Measurements from ENCODE around the gene FLVCR2.

The FLVCR2 gene

DNA sequence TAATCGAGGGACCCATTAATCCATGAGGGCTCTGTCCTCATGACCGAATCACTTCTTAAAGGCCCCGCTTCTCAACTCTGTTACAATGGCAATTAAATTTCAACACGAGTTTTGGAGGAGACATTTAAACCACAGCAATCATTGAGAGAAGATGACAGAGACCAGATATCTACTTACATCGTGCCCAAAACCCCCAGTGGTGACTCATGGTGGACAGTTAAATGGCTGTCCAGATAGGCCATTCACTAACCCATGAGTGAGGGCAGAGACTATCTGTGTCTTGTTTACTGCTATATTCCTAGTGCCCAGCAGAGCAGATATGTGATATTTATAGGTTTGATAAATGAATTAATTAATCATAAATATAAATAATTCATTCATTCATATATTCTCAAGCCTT is 20.0 kb upstream of the FLVCR2 start:
- H3K4me3 ChIP-seq (ENCODE audit: low read depth, low read length), result no peak overlapping the region
- no peaks in the 10 kb centered on the region for H3K27me3 ChIP-seq (ENCODE audit: control insufficient read depth, insufficient read depth, low read length)
- no peak overlapping the region for H3K9ac ChIP-seq (ENCODE audit: low read length)
- peaks cover 15% of the 10 kb centered on the region for H3K9me3 ChIP-seq (ENCODE audit: control insufficient read depth, insufficient read depth, low read depth, low read length)
- peaks cover 17% of the 10 kb centered on the region for H3K4me1 ChIP-seq (ENCODE audit: control insufficient read depth, insufficient read depth, low read length)
- no peaks in the 10 kb centered on the region for H3K36me3 ChIP-seq (ENCODE audit: control insufficient read depth, insufficient read depth, low read length)
- no peak overlapping the region for H3K27ac ChIP-seq (ENCODE audit: low read depth, low read length)

DNA sequence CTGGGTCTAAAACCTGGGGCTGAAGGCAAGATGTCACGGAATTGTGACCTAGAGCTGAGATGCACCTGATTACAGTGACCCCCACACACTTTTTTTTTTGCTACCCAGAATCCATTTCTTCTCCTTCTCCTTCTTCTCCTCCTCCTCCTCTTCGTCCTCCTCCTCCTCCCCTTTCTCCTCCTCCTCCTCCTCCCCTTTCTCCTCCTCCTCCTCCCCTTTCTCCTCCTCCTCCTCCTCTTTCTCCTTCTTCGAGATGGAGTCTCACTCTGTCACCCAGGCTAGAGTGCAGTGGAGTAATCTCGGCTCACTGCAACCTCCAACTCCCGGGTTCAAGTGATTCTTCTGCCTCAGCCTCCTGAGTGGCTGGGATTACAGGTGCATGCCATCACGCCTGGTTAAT is 19.4 kb upstream of the FLVCR2 start:
- no peaks in the 10 kb centered on the region for H3K36me3 ChIP-seq (ENCODE audit: control insufficient read depth, insufficient read depth, low read length)
- H3K9me3 ChIP-seq (ENCODE audit: control insufficient read depth, insufficient read depth, low read depth, low read length), result peaks cover 15% of the 10 kb centered on the region
- H3K27ac ChIP-seq (ENCODE audit: low read depth, low read length), result no peak overlapping the region
- H3K27me3 ChIP-seq (ENCODE audit: control insufficient read depth, insufficient read depth, low read length), result no peaks in the 10 kb centered on the region
- no peak overlapping the region for H3K9ac ChIP-seq (ENCODE audit: low read length)
- H3K4me1 ChIP-seq (ENCODE audit: control insufficient read depth, insufficient read depth, low read length), result peaks cover 16% of the 10 kb centered on the region
- no peak overlapping the region for H3K4me3 ChIP-seq (ENCODE audit: low read depth, low read length)

DNA sequence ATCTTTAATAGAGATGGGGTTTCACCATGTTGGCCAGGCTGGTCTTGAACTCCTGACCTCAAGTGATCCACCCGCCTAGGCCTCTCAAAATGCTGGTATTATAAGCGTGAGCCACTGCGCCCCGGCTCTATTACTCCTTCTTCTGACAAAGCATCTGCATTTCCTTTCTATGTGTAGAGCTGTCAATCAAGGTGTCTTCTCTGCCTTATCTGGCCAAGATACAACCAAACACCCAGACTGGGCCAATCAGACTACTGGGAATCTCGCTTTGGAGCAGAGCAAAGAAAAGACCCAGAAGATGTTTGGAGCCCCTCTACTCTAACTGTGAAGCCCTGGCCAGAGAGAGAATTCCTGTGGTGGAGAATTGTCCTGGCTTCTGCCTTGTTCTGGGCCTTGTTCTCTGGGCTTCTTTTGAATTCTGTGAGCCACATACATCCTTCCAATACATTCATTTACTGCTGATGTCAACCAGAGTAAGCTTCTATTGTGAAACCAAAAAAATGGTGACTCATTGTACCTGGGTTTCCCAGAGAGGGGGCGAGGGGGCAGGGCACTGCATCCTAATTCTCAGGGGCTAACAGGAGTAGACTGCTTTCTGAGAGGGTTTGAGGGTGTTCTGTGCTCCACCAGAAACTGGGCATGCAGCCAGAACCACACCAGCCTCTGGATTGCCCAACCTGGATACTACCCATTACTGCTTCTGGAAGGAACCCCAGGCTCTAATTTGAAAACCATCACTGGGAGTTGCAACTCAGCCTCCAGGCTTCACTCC is 18.8 kb upstream of the FLVCR2 start:
- Histone ChIP-seq H3K4me3 (ENCODE audit: low read depth, low read length) (no peak overlapping the region), H3K4me1 (ENCODE audit: control insufficient read depth, insufficient read depth, low read length) (peaks cover 10% of the 10 kb centered on the region; the same call in 1 of the 2 replicates), H3K27me3 (ENCODE audit: control insufficient read depth, insufficient read depth, low read length) (no peaks in the 10 kb centered on the region), H3K9ac (ENCODE audit: low read length) (no peak overlapping the region), H3K9me3 (ENCODE audit: control insufficient read depth, insufficient read depth, low read depth, low read length) (peaks cover 15% of the 10 kb centered on the region), H3K27ac (ENCODE audit: low read depth, low read length) (no peak overlapping the region), H3K36me3 (ENCODE audit: control insufficient read depth, insufficient read depth, low read length) (no peaks in the 10 kb centered on the region)

DNA sequence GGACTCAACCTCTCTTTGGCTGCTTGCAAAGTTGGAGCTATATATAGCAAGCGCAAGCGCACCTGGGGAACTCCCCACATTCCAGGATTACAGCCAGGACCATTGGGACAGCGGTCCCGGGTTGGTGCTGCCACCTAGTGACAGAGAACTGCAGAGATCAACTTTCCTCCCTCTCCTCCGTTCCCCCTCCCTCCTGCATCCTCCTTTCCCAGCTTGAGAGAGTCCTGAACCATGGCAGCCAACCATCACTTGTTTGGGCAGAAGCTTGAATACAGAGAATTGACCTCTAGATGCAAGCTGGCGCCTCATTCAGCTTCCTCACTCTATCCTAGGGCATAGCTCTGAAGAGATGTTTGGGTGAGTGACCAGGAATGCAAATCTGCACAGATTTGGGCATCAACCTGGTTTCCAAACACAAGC is 17.4 kb upstream of the FLVCR2 start:
- no peak overlapping the region for H3K27ac ChIP-seq (ENCODE audit: low read depth, low read length)
- H3K4me3 ChIP-seq (ENCODE audit: low read depth, low read length), result no peak overlapping the region
- peaks cover 9% of the 10 kb centered on the region; the same call in 1 of the 2 replicates for H3K4me1 ChIP-seq (ENCODE audit: control insufficient read depth, insufficient read depth, low read length)
- peaks cover 15% of the 10 kb centered on the region for H3K9me3 ChIP-seq (ENCODE audit: control insufficient read depth, insufficient read depth, low read depth, low read length)
- no peak overlapping the region for H3K9ac ChIP-seq (ENCODE audit: low read length)
- no peaks in the 10 kb centered on the region for H3K36me3 ChIP-seq (ENCODE audit: control insufficient read depth, insufficient read depth, low read length)
- no peaks in the 10 kb centered on the region; the same call in 1 of the 2 replicates for H3K27me3 ChIP-seq (ENCODE audit: control insufficient read depth, insufficient read depth, low read length)

GRCh38 chr14:75562089-75562488 is 16.3 kb upstream of the FLVCR2 start:
- Histone ChIP-seq H3K9me3 (ENCODE audit: control insufficient read depth, insufficient read depth, low read depth, low read length) (peaks cover 13% of the 10 kb centered on the region), H3K27me3 (ENCODE audit: control insufficient read depth, insufficient read depth, low read length) (no peaks in the 10 kb centered on the region; the same call in 1 of the 2 replicates)

DNA sequence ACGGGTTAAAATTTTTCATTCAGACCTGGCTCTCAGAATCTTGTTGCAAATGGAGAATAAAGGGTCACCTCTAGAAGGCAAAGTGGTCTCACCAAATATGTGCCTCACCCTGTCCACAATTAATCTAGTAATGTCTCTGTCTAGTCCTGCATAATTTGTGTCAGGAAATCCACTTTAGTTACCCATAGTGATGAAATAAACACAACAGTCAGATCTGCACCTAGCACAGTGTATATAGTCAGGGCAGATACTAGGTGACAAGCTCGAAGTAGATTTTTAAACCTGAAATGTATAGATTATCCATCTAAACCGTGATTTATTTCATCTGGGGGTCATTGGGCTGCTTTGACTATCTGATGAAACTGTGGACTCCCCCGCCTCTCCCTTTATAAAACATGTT is 15.9 kb upstream of the FLVCR2 start:
- Histone ChIP-seq H3K9me3 (ENCODE audit: control insufficient read depth, insufficient read depth, low read depth, low read length) (peaks cover 9% of the 10 kb centered on the region), H3K27me3 (ENCODE audit: control insufficient read depth, insufficient read depth, low read length) (no peaks in the 10 kb centered on the region; the same call in 1 of the 2 replicates), H3K27ac (ENCODE audit: low read depth, low read length) (no peak overlapping the region), H3K36me3 (ENCODE audit: control insufficient read depth, insufficient read depth, low read length) (no peaks in the 10 kb centered on the region), H3K4me3 (ENCODE audit: low read depth, low read length) (no peak overlapping the region), H3K9ac (ENCODE audit: low read length) (no peak overlapping the region), H3K4me1 (ENCODE audit: control insufficient read depth, insufficient read depth, low read length) (peaks cover 9% of the 10 kb centered on the region; the same call in 1 of the 2 replicates)

More at GRCh38 chr14:75562089-75562488, 16.3 kb upstream of the FLVCR2 start:
- Histone ChIP-seq H3K4me3 (ENCODE audit: low read depth, low read length) (no peak overlapping the region), H3K9ac (ENCODE audit: low read length) (no peak overlapping the region), H3K36me3 (ENCODE audit: control insufficient read depth, insufficient read depth, low read length) (no peaks in the 10 kb centered on the region), H3K4me1 (ENCODE audit: control insufficient read depth, insufficient read depth, low read length) (peaks cover 9% of the 10 kb centered on the region; the same call in 1 of the 2 replicates), H3K27ac (ENCODE audit: low read depth, low read length) (no peak overlapping the region)

GRCh38 chr14:75563931-75564330 is 14.5 kb upstream of the FLVCR2 start:
- Histone ChIP-seq H3K4me3 (ENCODE audit: low read depth, low read length) (no peak overlapping the region), H3K9ac (ENCODE audit: low read length) (no peak overlapping the region), H3K9me3 (ENCODE audit: control insufficient read depth, insufficient read depth, low read depth, low read length) (no peaks in the 10 kb centered on the region), H3K36me3 (ENCODE audit: control insufficient read depth, insufficient read depth, low read length) (no peaks in the 10 kb centered on the region), H3K27ac (ENCODE audit: low read depth, low read length) (no peak overlapping the region), H3K4me1 (ENCODE audit: control insufficient read depth, insufficient read depth, low read length) (peaks cover 14% of the 10 kb centered on the region), H3K27me3 (ENCODE audit: control insufficient read depth, insufficient read depth, low read length) (no peaks in the 10 kb centered on the region; the same call in 1 of the 2 replicates)

GRCh38 chr14:75565056-75565455 is 13.4 kb upstream of the FLVCR2 start:
- Histone ChIP-seq H3K9me3 (ENCODE audit: control insufficient read depth, insufficient read depth, low read depth, low read length) (no peaks in the 10 kb centered on the region), H3K27ac (ENCODE audit: low read depth, low read length) (no peak overlapping the region), H3K36me3 (ENCODE audit: control insufficient read depth, insufficient read depth, low read length) (no peaks in the 10 kb centered on the region), H3K9ac (ENCODE audit: low read length) (no peak overlapping the region), H3K4me3 (ENCODE audit: low read depth, low read length) (no peak overlapping the region), H3K4me1 (ENCODE audit: control insufficient read depth, insufficient read depth, low read length) (peaks cover 13% of the 10 kb centered on the region), H3K27me3 (ENCODE audit: control insufficient read depth, insufficient read depth, low read length) (no peaks in the 10 kb centered on the region; the same call in 1 of the 2 replicates)

DNA sequence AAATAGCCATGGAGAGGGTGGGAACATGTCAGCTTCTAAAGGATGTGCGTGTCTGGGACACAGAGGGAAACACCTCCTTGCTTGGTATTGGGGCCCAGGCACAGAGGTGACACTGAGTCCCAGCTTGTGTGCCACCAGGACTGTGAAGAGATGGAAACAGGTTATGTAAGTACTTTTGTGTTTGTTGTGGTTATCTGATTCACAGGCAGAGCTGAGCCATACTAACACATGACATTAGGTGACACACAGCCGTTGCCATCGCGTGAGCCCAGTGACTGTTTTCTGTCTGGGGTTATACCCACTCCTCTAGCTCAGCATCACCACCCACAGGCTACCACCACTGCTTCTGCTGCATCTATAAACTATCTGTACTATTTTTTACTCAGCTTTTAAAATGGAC is 12.1 kb upstream of the FLVCR2 start:
- Histone ChIP-seq H3K27ac (ENCODE audit: low read depth, low read length) (no peak overlapping the region), H3K4me1 (ENCODE audit: control insufficient read depth, insufficient read depth, low read length) (peaks cover 5% of the 10 kb centered on the region; the same call in 1 of the 2 replicates), H3K36me3 (ENCODE audit: control insufficient read depth, insufficient read depth, low read length) (no peaks in the 10 kb centered on the region), H3K27me3 (ENCODE audit: control insufficient read depth, insufficient read depth, low read length) (no peaks in the 10 kb centered on the region; the same call in 1 of the 2 replicates), H3K9ac (ENCODE audit: low read length) (no peak overlapping the region), H3K9me3 (ENCODE audit: control insufficient read depth, insufficient read depth, low read depth, low read length) (no peaks in the 10 kb centered on the region), H3K4me3 (ENCODE audit: low read depth, low read length) (no peak overlapping the region)

DNA sequence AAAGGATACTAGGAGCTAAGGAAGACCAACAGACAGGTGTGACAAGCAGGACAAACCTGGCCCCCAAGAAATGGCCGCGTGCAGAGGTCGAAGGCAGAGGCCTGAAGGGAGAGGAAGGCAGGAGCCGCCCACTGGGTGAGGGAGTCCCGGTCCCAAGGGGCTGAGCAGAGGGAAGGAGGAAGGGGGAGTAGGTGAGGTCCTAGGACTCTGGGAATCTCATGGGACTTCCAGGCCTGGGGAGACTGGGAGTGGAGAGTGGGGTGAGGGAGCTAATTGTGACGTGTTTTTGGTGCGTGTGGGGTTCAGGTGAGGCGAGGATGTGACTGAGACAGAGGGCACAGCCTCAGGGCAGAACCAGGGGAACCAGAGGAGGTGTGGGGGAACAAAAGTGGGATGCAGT is 11.7 kb upstream of the FLVCR2 start:
- no peaks in the 10 kb centered on the region; the same call in 1 of the 2 replicates for H3K27me3 ChIP-seq (ENCODE audit: control insufficient read depth, insufficient read depth, low read length)

DNA sequence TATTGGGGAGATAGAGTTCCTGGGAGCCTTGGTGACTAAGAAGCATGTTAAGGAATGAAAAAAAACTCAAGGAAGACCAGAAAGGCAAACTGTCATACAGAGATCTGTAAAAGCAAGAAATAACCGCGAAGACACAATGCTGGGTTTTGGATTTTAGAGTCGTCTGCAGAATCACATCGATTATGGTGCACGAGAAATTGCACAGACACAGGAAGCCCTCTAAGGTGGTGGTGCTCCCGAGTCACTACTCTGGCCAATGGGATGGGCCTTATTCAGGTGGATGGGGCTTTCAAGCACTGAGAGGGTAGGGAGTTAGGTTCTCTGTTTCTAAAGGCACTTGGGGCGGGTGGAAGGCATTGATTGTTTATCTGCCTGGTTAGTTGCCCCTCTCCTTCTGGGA is 10.3 kb upstream of the FLVCR2 start:
- no peaks in the 10 kb centered on the region for H3K36me3 ChIP-seq (ENCODE audit: control insufficient read depth, insufficient read depth, low read length)
- no peak overlapping the region for H3K27ac ChIP-seq (ENCODE audit: low read depth, low read length)
- no peak overlapping the region for H3K4me3 ChIP-seq (ENCODE audit: low read depth, low read length)
- no peaks in the 10 kb centered on the region for H3K9me3 ChIP-seq (ENCODE audit: control insufficient read depth, insufficient read depth, low read depth, low read length)
- peaks cover 5% of the 10 kb centered on the region; the same call in 1 of the 2 replicates for H3K4me1 ChIP-seq (ENCODE audit: control insufficient read depth, insufficient read depth, low read length)
- no peak overlapping the region for H3K9ac ChIP-seq (ENCODE audit: low read length)
- no peaks in the 10 kb centered on the region; the same call in 1 of the 2 replicates for H3K27me3 ChIP-seq (ENCODE audit: control insufficient read depth, insufficient read depth, low read length)

More for the DNA sequence above, 11.7 kb upstream of the FLVCR2 start:
- Histone ChIP-seq H3K9me3 (ENCODE audit: control insufficient read depth, insufficient read depth, low read depth, low read length) (no peaks in the 10 kb centered on the region), H3K4me1 (ENCODE audit: control insufficient read depth, insufficient read depth, low read length) (peaks cover 5% of the 10 kb centered on the region; the same call in 1 of the 2 replicates), H3K4me3 (ENCODE audit: low read depth, low read length) (no peak overlapping the region), H3K9ac (ENCODE audit: low read length) (no peak overlapping the region), H3K27ac (ENCODE audit: low read depth, low read length) (no peak overlapping the region), H3K36me3 (ENCODE audit: control insufficient read depth, insufficient read depth, low read length) (no peaks in the 10 kb centered on the region)

Measured in HUES6 (cell line).